H9 (cell line): ENCODE results near the gene WDR88. TPM values are rescaled to one million over a fixed set of nuclear protein-coding genes. Genes with fewer than 3 reads are reported as not detected.

Source experiments
- DNase-seq: peaks from one replicate; pipeline ENCODE4 v3.0.0-alpha.2; 2017
- H2AFZ ChIP-seq: one replicate; pipeline ENCODE4 v1.6.1; 2013; ENCODE audit warnings: mild to moderate bottlenecking, low read length, control low read depth, moderate library complexity
- H2AK5ac ChIP-seq: 2 replicates; pipeline ENCODE4 v1.6.1; 2013; ENCODE audit warnings: low read length, control low read depth, mixed read lengths; ENCODE audit not compliant: insufficient read length
- H2BK120ac ChIP-seq: one replicate; pipeline ENCODE4 v1.6.1; 2013; ENCODE audit warnings: low read depth, mild to moderate bottlenecking, low read length, control low read depth, inconsistent platforms; ENCODE audit not compliant: poor library complexity, severe bottlenecking
- H2BK12ac ChIP-seq: 2 replicates; pipeline ENCODE4 v1.6.1; 2013; ENCODE audit warnings: low read length, control low read depth, mixed read lengths, low read depth; ENCODE audit not compliant: insufficient read length
- H2BK15ac ChIP-seq: 2 replicates; pipeline ENCODE4 v1.6.1; 2013; ENCODE audit warnings: low read depth, low read length, control low read depth
- H2BK20ac ChIP-seq: one replicate; pipeline ENCODE4 v1.6.1; 2013; ENCODE audit warnings: low read depth, mild to moderate bottlenecking, low read length, control low read depth, inconsistent platforms; ENCODE audit not compliant: poor library complexity, severe bottlenecking
- H2BK5ac ChIP-seq: 2 replicates; pipeline ENCODE4 v1.6.1; 2013; ENCODE audit warnings: low read length, control low read depth, mixed read lengths; ENCODE audit not compliant: insufficient read length
- H3K14ac ChIP-seq: 2 replicates; pipeline ENCODE4 v1.6.1; 2013; ENCODE audit warnings: low read length, control low read depth; ENCODE audit not compliant: insufficient read depth
- H3K18ac ChIP-seq: 2 replicates; pipeline ENCODE4 v1.6.1; 2013; ENCODE audit warnings: low read depth, mild to moderate bottlenecking, mixed read lengths, low read length, control low read depth; ENCODE audit not compliant: insufficient read length
- H3K23ac ChIP-seq: 2 replicates; pipeline ENCODE4 v1.6.1; 2013; ENCODE audit warnings: low read length, control low read depth, mixed read lengths, low read depth; ENCODE audit not compliant: insufficient read length
- H3K23me2 ChIP-seq: 2 replicates; pipeline ENCODE4 v1.6.1; 2013; ENCODE audit warnings: low read depth, mild to moderate bottlenecking, mixed read lengths, low read length, control low read depth; ENCODE audit not compliant: insufficient read length, poor library complexity, severe bottlenecking
- H3K27ac ChIP-seq: 2 replicates; pipeline ENCODE4 v1.5.1; 2013; ENCODE audit warnings: low read length, control low read depth, mixed read lengths, low read depth; ENCODE audit not compliant: insufficient read length
- H3K27me3 ChIP-seq: 2 replicates; pipeline ENCODE4 v1.6.1; 2013; ENCODE audit warnings: low read length, control low read depth, inconsistent platforms; ENCODE audit not compliant: insufficient read depth
- H3K4ac ChIP-seq: 2 replicates; pipeline ENCODE4 v1.6.1; 2013; ENCODE audit warnings: low read depth, mild to moderate bottlenecking, control low read depth, inconsistent platforms, low read length, moderate library complexity
- H3K4me1 ChIP-seq: 2 replicates; pipeline ENCODE4 v1.6.1; 2013; ENCODE audit warnings: low read length, control low read depth, inconsistent platforms; ENCODE audit not compliant: insufficient read depth
- H3K4me2 ChIP-seq: 2 replicates; pipeline ENCODE4 v1.6.1; 2013; ENCODE audit warnings: low read length, control low read depth, mixed read lengths; ENCODE audit not compliant: insufficient read length, insufficient read depth
- H3K56ac ChIP-seq: 2 replicates; pipeline ENCODE4 v1.6.1; 2013; ENCODE audit warnings: low read depth, mild to moderate bottlenecking, mixed read lengths, low read length, control low read depth; ENCODE audit not compliant: insufficient read length
- H3K79me1 ChIP-seq: 2 replicates; pipeline ENCODE4 v1.6.1; 2013; ENCODE audit warnings: low read depth, mild to moderate bottlenecking, moderate library complexity, low read length, control low read depth, inconsistent platforms; ENCODE audit not compliant: insufficient read depth, poor library complexity, severe bottlenecking
- H3K79me2 ChIP-seq: 2 replicates; pipeline ENCODE4 v1.6.1; 2013; ENCODE audit warnings: low read length, control low read depth, inconsistent platforms; ENCODE audit not compliant: insufficient read depth
- H3K9ac ChIP-seq: 2 replicates; pipeline ENCODE4 v1.6.1; 2013; ENCODE audit warnings: low read length, control low read depth, mixed read lengths; ENCODE audit not compliant: insufficient read length; ENCODE audit errors: extremely low read depth
- H3K9me3 ChIP-seq: one replicate; pipeline ENCODE4 v1.6.1; 2013; ENCODE audit warnings: low read depth, low read length, inconsistent platforms; ENCODE audit not compliant: control insufficient read depth
- H3T11ph ChIP-seq: one replicate; pipeline ENCODE4 v1.6.1; 2013; ENCODE audit warnings: mild to moderate bottlenecking, low read length, control low read depth, inconsistent platforms
- H4K20me1 ChIP-seq: one replicate; pipeline ENCODE4 v1.6.1; 2013; ENCODE audit not compliant: control insufficient read depth, insufficient read length, insufficient read depth
- H4K5ac ChIP-seq: 2 replicates; pipeline ENCODE4 v1.6.1; 2013; ENCODE audit warnings: low read depth, mild to moderate bottlenecking, mixed read lengths, low read length, control low read depth; ENCODE audit not compliant: insufficient read length
- H4K8ac ChIP-seq: replicated peaks from 2 replicates; pipeline ENCODE4 v1.6.1; 2013; ENCODE audit warnings: low read length, control low read depth, mixed read lengths, low read depth; ENCODE audit not compliant: insufficient read length
- H4K91ac ChIP-seq: 2 replicates; pipeline ENCODE4 v1.6.1; 2013; ENCODE audit warnings: low read depth, mild to moderate bottlenecking, moderate library complexity, mixed read lengths, low read length, control low read depth; ENCODE audit not compliant: insufficient read length
- H3K27ac Mint-ChIP-seq, 3 experiments: 2 replicates in 2 of 3; 3 replicates in 1 of 3; pipeline ENCODE4 v1.8.0; 2020 to 2021; ENCODE audit warnings: mixed read lengths in 3 of 3, mild to moderate bottlenecking in 1 of 3, moderate library complexity in 1 of 3
- H3K27me3 Mint-ChIP-seq: 2 replicates; pipeline ENCODE4 v1.8.0; 2021; ENCODE audit warnings: low read depth, mild to moderate bottlenecking, moderate library complexity, mixed read lengths
- H3K36me3 Mint-ChIP-seq, 3 experiments: 2 replicates in 2 of 3; 3 replicates in 1 of 3; pipeline ENCODE4 v1.8.0; 2020 to 2021; ENCODE audit warnings: low read depth in 3 of 3, mixed read lengths in 3 of 3; ENCODE audit not compliant: insufficient read depth in 1 of 3
- H3K4me1 Mint-ChIP-seq, 2 experiments: 2 replicates each; pipeline ENCODE4 v1.8.0; 2020; ENCODE audit warnings: mixed read lengths in 2 of 2
- H3K4me3 Mint-ChIP-seq, 2 experiments: 2 replicates in 1 of 2; 3 replicates in 1 of 2; pipeline ENCODE4 v1.8.0; 2020 to 2021; ENCODE audit warnings: mild to moderate bottlenecking in 2 of 2, mixed read lengths in 2 of 2, moderate library complexity in 1 of 2
- H3K9me3 Mint-ChIP-seq, 2 experiments: 2 replicates in 1 of 2; 3 replicates in 1 of 2; pipeline ENCODE4 v1.8.0; 2020; ENCODE audit warnings: mild to moderate bottlenecking in 2 of 2, mixed read lengths in 2 of 2, moderate library complexity in 1 of 2
- WGBS: extraction: QIAGEN DNeasy Blood & Tissue Kit; methylation state at CpG from one replicate; pipeline ENCODE4 v1.1.7; 2013; ENCODE audit warnings: missing lambda C conversion rate, low lambda C conversion rate, mixed read lengths; ENCODE audit not compliant: insufficient read length; ENCODE audit errors: extremely low coverage; 5-methylcytosine and 5-hydroxymethylcytosine counted together
- total RNA-seq: library from RNA; stranded (reverse); gene quantifications from 2 replicates; pipeline ENCODE4 v1.2.1, GENCODE V29; 2021
- TF ChIP-seq, protein P1 (sequence below): fragments of 200-600 bp; sonication (generic); conservative IDR thresholded peaks from 3 replicates; pipeline ENCODE4 v1.8.0; 2021; ENCODE audit warnings: antibody characterized with exemption, mild to moderate bottlenecking

WDR88 gene
- total RNA-seq, 1 experiment from 2014 or later: not detected

DNA sequence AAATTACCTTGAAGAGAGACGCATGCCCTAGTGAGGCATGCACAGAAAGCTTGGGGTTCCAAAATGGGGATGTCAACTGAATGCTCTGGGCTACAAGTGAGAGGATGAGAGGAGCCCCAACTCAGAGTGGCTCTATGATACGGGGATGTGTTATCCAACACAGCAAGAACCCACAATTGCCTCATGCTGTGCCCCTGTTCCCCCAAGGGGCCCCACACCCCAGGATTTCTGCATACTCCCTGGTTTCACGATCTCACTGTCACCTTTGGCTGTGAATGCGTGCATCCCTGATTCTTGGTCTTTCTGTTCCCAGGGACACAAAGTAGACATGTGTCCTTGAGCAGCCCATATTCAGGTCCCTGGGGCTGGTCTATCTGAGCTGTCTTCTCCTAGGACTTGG lies 29.3 kb downstream of the WDR88 start:
- Histone ChIP-seq H4K8ac (no peak overlapping the region), H3K23ac (no peak overlapping the region), H3K18ac (no peak overlapping the region), H2BK5ac (no peak overlapping the region), H3K4ac (no peak overlapping the region), H3K9me3 (no peaks in the 10 kb centered on the region), H4K20me1 (no peaks in the 10 kb centered on the region), H3K4me2 (no peak overlapping the region), H2BK15ac (no peak overlapping the region), H3K27me3 (no peaks in the 10 kb centered on the region), H3K56ac (no peak overlapping the region), H3K23me2 (no peaks in the 10 kb centered on the region), H3K14ac (no peak overlapping the region), H3K9ac (no peak overlapping the region), H4K91ac (no peak overlapping the region), H2BK12ac (no peak overlapping the region), H4K5ac (no peak overlapping the region), H2BK20ac (no peak overlapping the region), H2AFZ (no peak overlapping the region), H3K79me1 (no peaks in the 10 kb centered on the region), H3K27ac (no peak overlapping the region), H3T11ph (no peak overlapping the region), H3K79me2 (no peaks in the 10 kb centered on the region), H2AK5ac (no peak overlapping the region), H3K4me1 (no peaks in the 10 kb centered on the region), H2BK120ac (no peak overlapping the region)
- Mint-ChIP-seq H3K27ac (no peak overlapping the region), H3K9me3 (peaks cover 8 to 10% of the 10 kb centered on the region in 2 experiments), H3K36me3 (peaks cover 0 to 5% (median 4%) of the 10 kb centered on the region in 3 experiments; a peak in 3 of 7 replicates), H3K27me3 (no peaks in the 10 kb centered on the region; the same call in 1 of the 2 replicates), H3K4me1 (no peaks in the 10 kb centered on the region), H3K4me3 (no peak overlapping the region)
- WGBS: no CpG with 5 or more reads among the region's 4 CpGs
- DNase-seq: no peak
- TF ChIP-seq, protein P1, sequence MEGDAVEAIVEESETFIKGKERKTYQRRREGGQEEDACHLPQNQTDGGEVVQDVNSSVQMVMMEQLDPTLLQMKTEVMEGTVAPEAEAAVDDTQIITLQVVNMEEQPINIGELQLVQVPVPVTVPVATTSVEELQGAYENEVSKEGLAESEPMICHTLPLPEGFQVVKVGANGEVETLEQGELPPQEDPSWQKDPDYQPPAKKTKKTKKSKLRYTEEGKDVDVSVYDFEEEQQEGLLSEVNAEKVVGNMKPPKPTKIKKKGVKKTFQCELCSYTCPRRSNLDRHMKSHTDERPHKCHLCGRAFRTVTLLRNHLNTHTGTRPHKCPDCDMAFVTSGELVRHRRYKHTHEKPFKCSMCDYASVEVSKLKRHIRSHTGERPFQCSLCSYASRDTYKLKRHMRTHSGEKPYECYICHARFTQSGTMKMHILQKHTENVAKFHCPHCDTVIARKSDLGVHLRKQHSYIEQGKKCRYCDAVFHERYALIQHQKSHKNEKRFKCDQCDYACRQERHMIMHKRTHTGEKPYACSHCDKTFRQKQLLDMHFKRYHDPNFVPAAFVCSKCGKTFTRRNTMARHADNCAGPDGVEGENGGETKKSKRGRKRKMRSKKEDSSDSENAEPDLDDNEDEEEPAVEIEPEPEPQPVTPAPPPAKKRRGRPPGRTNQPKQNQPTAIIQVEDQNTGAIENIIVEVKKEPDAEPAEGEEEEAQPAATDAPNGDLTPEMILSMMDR: no peak
